ENCODE measurements around the gene MAD1L1.

Gene MAD1L1

DNA sequence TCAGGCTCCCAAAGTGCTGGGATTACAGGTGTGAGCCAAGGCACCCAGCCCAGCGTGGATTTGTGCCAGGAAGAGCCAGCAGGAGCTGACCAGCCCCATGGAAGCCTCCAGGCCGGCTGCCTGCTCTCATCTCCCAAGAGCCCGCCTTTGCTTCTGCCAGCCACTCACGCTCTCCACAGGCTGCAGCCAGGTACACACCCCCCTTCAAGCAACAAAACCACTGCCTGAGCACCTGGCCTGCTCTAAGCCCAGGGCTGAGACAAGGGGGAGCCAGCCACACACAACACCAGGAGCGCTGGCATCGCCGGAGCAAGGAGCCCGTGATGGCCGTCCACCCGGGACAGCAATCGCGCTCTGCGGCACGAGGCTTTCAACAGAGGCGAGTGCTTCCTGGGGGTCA is 34.5 kb downstream of the MAD1L1 start (continued):
- no peak for TF ChIP-seq RARB (CRISPR knock-in tag; IDR thresholded peaks at IDR 0.05)
- no peak for TF ChIP-seq ISL1 (CRISPR knock-in tag; IDR thresholded peaks at IDR 0.05)
- TF ChIP-seq, protein P1, sequence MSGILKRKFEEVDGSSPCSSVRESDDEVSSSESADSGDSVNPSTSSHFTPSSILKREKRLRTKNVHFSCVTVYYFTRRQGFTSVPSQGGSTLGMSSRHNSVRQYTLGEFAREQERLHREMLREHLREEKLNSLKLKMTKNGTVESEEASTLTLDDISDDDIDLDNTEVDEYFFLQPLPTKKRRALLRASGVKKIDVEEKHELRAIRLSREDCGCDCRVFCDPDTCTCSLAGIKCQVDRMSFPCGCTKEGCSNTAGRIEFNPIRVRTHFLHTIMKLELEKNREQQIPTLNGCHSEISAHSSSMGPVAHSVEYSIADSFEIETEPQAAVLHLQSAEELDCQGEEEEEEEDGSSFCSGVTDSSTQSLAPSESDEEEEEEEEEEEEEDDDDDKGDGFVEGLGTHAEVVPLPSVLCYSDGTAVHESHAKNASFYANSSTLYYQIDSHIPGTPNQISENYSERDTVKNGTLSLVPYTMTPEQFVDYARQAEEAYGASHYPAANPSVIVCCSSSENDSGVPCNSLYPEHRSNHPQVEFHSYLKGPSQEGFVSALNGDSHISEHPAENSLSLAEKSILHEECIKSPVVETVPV (CRISPR knock-in tag; IDR thresholded peaks at IDR 0.05) = no peak
- TF ChIP-seq CSDC2 (CRISPR knock-in tag; IDR thresholded peaks at IDR 0.05) = no peak
- TF ChIP-seq, protein P2, sequence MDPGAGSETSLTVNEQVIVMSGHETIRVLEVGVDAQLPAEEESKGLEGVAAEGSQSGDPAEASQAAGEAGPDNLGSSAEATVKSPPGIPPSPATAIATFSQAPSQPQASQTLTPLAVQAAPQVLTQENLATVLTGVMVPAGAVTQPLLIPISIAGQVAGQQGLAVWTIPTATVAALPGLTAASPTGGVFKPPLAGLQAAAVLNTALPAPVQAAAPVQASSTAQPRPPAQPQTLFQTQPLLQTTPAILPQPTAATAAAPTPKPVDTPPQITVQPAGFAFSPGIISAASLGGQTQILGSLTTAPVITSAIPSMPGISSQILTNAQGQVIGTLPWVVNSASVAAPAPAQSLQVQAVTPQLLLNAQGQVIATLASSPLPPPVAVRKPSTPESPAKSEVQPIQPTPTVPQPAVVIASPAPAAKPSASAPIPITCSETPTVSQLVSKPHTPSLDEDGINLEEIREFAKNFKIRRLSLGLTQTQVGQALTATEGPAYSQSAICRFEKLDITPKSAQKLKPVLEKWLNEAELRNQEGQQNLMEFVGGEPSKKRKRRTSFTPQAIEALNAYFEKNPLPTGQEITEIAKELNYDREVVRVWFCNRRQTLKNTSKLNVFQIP (CRISPR knock-in tag; IDR thresholded peaks at IDR 0.05; ENCODE audit: borderline replicate concordance, low read depth) = no peak
- TF ChIP-seq BACH2 (CRISPR knock-in tag; IDR thresholded peaks at IDR 0.05; ENCODE audit: borderline replicate concordance) = no peak
- no peak for TF ChIP-seq TOX (CRISPR knock-in tag; IDR thresholded peaks at IDR 0.05; ENCODE audit: borderline replicate concordance)
- TF ChIP-seq ZFP30 (CRISPR knock-in tag; IDR thresholded peaks at IDR 0.05) = no peak
- TF ChIP-seq ZNF70 (CRISPR knock-in tag; IDR thresholded peaks at IDR 0.05) = no peak
- TF ChIP-seq ZNF8 (CRISPR knock-in tag; IDR thresholded peaks at IDR 0.05) = no peak
- TF ChIP-seq PPARA (CRISPR knock-in tag; IDR thresholded peaks at IDR 0.05; ENCODE audit: borderline replicate concordance) = no peak
- no peak for TF ChIP-seq ESRRG (CRISPR knock-in tag; IDR thresholded peaks at IDR 0.05)

DNA sequence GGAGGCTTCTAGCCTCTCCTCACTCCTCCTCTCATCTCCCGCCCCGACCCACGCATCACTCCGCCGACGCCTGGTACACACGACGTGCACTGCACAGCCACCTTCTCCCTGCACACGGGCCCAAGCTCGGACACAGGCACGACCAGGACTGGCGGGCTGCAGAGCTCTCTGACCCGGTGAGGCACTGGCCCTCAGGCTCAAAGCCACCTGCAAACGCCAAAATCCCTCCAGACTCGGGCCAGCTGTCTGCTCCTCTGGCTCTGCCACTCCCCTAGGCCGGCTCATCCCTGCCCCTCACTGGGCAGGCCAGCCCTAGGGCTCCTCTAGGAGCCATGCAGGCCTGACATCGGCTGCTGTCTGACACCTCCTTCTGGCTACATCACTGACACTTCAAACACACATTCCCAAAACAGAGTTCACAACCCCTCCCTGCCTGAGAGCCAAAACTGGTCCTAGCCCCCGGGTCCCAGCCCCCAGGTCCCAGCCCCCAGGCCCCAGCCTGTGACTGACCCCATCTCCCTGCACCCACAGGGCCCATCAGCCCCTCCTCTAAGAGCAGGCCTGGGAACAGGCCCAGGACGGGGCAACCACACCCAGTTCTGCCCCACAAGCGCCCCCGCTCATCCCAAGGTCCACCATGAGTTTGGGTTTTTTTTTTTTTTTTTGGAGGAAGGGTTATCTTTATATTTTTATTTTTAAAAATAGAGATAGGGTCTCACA is 35.1 kb downstream of the MAD1L1 start:
- TF ChIP-seq SNAI2 (CRISPR knock-in tag; IDR thresholded peaks at IDR 0.05) (no peak), ISL1 (CRISPR knock-in tag; IDR thresholded peaks at IDR 0.05) (no peak), ARNTL (CRISPR knock-in tag; IDR thresholded peaks at IDR 0.05; ENCODE audit: borderline replicate concordance, low read depth) (no peak), PPARA (CRISPR knock-in tag; IDR thresholded peaks at IDR 0.05; ENCODE audit: borderline replicate concordance) (no peak), ZNF70 (CRISPR knock-in tag; IDR thresholded peaks at IDR 0.05) (no peak), TCF4 (CRISPR knock-in tag; IDR thresholded peaks at IDR 0.05; ENCODE audit: borderline replicate concordance) (no peak), CSDC2 (CRISPR knock-in tag; IDR thresholded peaks at IDR 0.05) (no peak), GLIS3 (CRISPR knock-in tag; IDR thresholded peaks at IDR 0.05) (no peak), ZNF565 (CRISPR knock-in tag; conservative IDR thresholded peaks at IDR 0.05; ENCODE audit: low read depth) (no peak), ZNF8 (CRISPR knock-in tag; IDR thresholded peaks at IDR 0.05) (no peak), ZFP3 (CRISPR knock-in tag; IDR thresholded peaks at IDR 0.05) (no peak), ZC3H10 (CRISPR knock-in tag; IDR thresholded peaks at IDR 0.05) (no peak)
- TF ChIP-seq, protein P1 (CRISPR knock-in tag; IDR thresholded peaks at IDR 0.05) = no peak
- TF ChIP-seq, protein P2 (CRISPR knock-in tag; IDR thresholded peaks at IDR 0.05; ENCODE audit: borderline replicate concordance, low read depth) = no peak
- TF ChIP-seq, protein P3, sequence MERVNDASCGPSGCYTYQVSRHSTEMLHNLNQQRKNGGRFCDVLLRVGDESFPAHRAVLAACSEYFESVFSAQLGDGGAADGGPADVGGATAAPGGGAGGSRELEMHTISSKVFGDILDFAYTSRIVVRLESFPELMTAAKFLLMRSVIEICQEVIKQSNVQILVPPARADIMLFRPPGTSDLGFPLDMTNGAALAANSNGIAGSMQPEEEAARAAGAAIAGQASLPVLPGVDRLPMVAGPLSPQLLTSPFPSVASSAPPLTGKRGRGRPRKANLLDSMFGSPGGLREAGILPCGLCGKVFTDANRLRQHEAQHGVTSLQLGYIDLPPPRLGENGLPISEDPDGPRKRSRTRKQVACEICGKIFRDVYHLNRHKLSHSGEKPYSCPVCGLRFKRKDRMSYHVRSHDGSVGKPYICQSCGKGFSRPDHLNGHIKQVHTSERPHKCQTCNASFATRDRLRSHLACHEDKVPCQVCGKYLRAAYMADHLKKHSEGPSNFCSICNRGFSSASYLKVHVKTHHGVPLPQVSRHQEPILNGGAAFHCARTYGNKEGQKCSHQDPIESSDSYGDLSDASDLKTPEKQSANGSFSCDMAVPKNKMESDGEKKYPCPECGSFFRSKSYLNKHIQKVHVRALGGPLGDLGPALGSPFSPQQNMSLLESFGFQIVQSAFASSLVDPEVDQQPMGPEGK (CRISPR knock-in tag; IDR thresholded peaks at IDR 0.05; ENCODE audit: borderline replicate concordance) = no peak
- TF ChIP-seq, protein P4, sequence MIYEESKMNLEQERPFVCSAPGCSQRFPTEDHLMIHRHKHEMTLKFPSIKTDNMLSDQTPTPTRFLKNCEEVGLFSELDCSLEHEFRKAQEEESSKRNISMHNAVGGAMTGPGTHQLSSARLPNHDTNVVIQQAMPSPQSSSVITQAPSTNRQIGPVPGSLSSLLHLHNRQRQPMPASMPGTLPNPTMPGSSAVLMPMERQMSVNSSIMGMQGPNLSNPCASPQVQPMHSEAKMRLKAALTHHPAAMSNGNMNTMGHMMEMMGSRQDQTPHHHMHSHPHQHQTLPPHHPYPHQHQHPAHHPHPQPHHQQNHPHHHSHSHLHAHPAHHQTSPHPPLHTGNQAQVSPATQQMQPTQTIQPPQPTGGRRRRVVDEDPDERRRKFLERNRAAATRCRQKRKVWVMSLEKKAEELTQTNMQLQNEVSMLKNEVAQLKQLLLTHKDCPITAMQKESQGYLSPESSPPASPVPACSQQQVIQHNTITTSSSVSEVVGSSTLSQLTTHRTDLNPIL (CRISPR knock-in tag; IDR thresholded peaks at IDR 0.05; ENCODE audit: low read depth) = no peak
- ATAC-seq = no peak

Measured in SK-N-SH treated with all-trans-retinoic acid at 6 μM for 48 hours (cell line).